Panc1 (cell line): ENCODE data around the gene BLCAP. TPM values are rescaled to one million over a fixed set of nuclear protein-coding genes. Genes with fewer than 3 reads are reported as not detected.

Experiments used
- ATAC-seq: fragments of 200-7000 bp; cut with Tn5 transposase; 2 replicates; pipeline ENCODE4 v1.9.1; 2020; ENCODE audit warnings: mild to moderate bottlenecking, moderate library complexity
- BruUV-seq: library from RNA; stranded (reverse); fragments of 400-500 nt; replicated peaks from 2 replicates; lab custom pipeline; 2021; lab: Mats Ljungman, UMichigan
- CTCF ChIA-PET: fragments of 300-600 bp; sonication (Branson Sonifier 250); formaldehyde crosslinking; loops from one replicate; lab custom pipeline; 2022; ENCODE audit warnings: antibody characterized with exemption; lab: Charles Lee
- POLR2A ChIA-PET: fragments of 300-600 bp; sonication (Branson Sonifier 250); formaldehyde crosslinking; loops from one replicate; lab custom pipeline; 2022; ENCODE audit warnings: antibody characterized with exemption; lab: Charles Lee
- DNase-seq: peaks from one replicate; pipeline ENCODE4 v3.0.0-alpha.2; 2010; ENCODE audit warnings: low read depth, low spot score
- H3K27ac ChIP-seq: 2 replicates; pipeline ENCODE4 v1.5.1; 2011; ENCODE audit warnings: mild to moderate bottlenecking, low read length, inconsistent platforms
- H3K27me3 ChIP-seq: fragments of 200-500 bp; sonication (Bioruptor generic); 2 replicates; pipeline ENCODE4 v1.6.0; 2014; ENCODE audit warnings: low read length, inconsistent platforms; ENCODE audit not compliant: control insufficient read depth, insufficient read depth
- H3K36me3 ChIP-seq: fragments of 200-500 bp; sonication (Bioruptor generic); 2 replicates; pipeline ENCODE4 v1.5.1; 2014; ENCODE audit warnings: inconsistent platforms, mild to moderate bottlenecking, low read length, moderate library complexity; ENCODE audit not compliant: control insufficient read depth, insufficient read depth
- H3K4me1 ChIP-seq: 2 replicates; pipeline ENCODE4 v1.5.1; 2011; ENCODE audit warnings: inconsistent platforms, mild to moderate bottlenecking, low read length, moderate library complexity; ENCODE audit not compliant: control insufficient read depth, insufficient read depth
- H3K4me3 ChIP-seq, 2 experiments: 2 replicates each; pipeline ENCODE4 v1.5.1; 2011 to 2012; ENCODE audit warnings: low read depth in 2 of 2, low read length in 2 of 2, mild to moderate bottlenecking in 2 of 2, inconsistent platforms in 1 of 2, moderate library complexity in 1 of 2
- H3K9me3 ChIP-seq: fragments of 200-500 bp; sonication (Bioruptor generic); 2 replicates; pipeline ENCODE4 v1.5.1; 2014; ENCODE audit warnings: low read depth, mild to moderate bottlenecking, inconsistent platforms, low read length, moderate library complexity; ENCODE audit not compliant: control insufficient read depth, insufficient read depth
- CTCF ChIP-seq: fragments of 450-650 bp; IDR thresholded peaks from 2 replicates; pipeline ENCODE4 v1.5.1; 2017; ENCODE audit warnings: mild to moderate bottlenecking
- POLR2AphosphoS5 ChIP-seq: IDR thresholded peaks from 2 replicates; pipeline ENCODE4 v1.6.1; 2012; ENCODE audit warnings: mild to moderate bottlenecking, low read depth, low read length, moderate library complexity
- REST ChIP-seq, 2 experiments: IDR thresholded peaks; 2 replicates each; pipeline ENCODE4 v1.6.1; 2011 to 2012; ENCODE audit warnings: low read depth in 2 of 2, control low read depth in 1 of 2, low read length in 1 of 2, mild to moderate bottlenecking in 1 of 2, moderate library complexity in 1 of 2; ENCODE audit not compliant: insufficient read depth in 1 of 2
- SIN3A ChIP-seq: IDR thresholded peaks from 2 replicates; pipeline ENCODE4 v1.6.1; 2012; ENCODE audit warnings: low read depth, mild to moderate bottlenecking, low read length, moderate library complexity, borderline replicate concordance; ENCODE audit not compliant: insufficient read depth
- TCF7L2 ChIP-seq: IDR thresholded peaks from 2 replicates; pipeline ENCODE4 v1.6.1; 2011; ENCODE audit warnings: mild to moderate bottlenecking, low read depth, low read length, inconsistent platforms
- in situ Hi-C: cut with HindIII; loops from 2 replicates; pipeline ENCODE4 v1.10.0; 2016; ENCODE audit warnings: low sequenced_read_pairs, low pct_unique_long_range_greater_than_20kb
- intact Hi-C: fragments of 100-400 bp; cut with micrococcal nuclease; formaldehyde crosslinking; loops from one replicate; pipeline ENCODE4 v1.10.0; 2022; ENCODE audit not compliant: unreplicated experiment
- total RNA-seq: library from RNA; stranded (reverse); gene quantifications from one replicate; pipeline ENCODE4 v1.2.1, GENCODE V29; 2021; ENCODE audit not compliant: unreplicated experiment

Gene BLCAP
- total RNA-seq, 1 experiment from 2014 or later = 50.1 TPM

- Histone ChIP-seq H3K27ac (no peak overlapping the region), H3K36me3 (no peaks in the 10 kb centered on the region), H3K9me3 (no peaks in the 10 kb centered on the region), H3K4me3 (no peak overlapping the region), H3K4me1 (peaks cover 10% of the 10 kb centered on the region), H3K27me3 (no peaks in the 10 kb centered on the region)
- TF ChIP-seq TCF7L2 = no peak
- no peak for TF ChIP-seq POLR2AphosphoS5
- no peak for TF ChIP-seq REST (IDR thresholded peaks at IDR 0.05; ENCODE audit: insufficient read depth in 1 of 2, low read depth in 2 of 2, low read length in 1 of 2)
- TF ChIP-seq CTCF = no peak
- no peak for TF ChIP-seq SIN3A
- intact Hi-C loops = no loop called here
- no peak for ATAC-seq
- ChIA-PET CTCF (no interaction called here), POLR2A (interaction anchor here (0.7 kb wide), 1 partner anchor 61 kb away, joined by 3 read pairs; no protein-coding TSS in a partner anchor)
- DNase-seq = no peak
- BruUV-seq = no TSS peak
- in situ Hi-C loops = no loop called here
Observed at GRCh38 chr20:37539424-37539823, 11.7 kb upstream of the BLCAP start.

- BruUV-seq = no TSS peak
- no peak overlapping the region for H3K4me3 ChIP-seq
- no peaks in the 10 kb centered on the region for H3K9me3 ChIP-seq
- no peak overlapping the region for H3K27ac ChIP-seq
- CTCF ChIA-PET = interaction anchor here (0.7 kb wide), 1 partner anchor 682 kb away, joined by 3 read pairs; no protein-coding TSS in a partner anchor
- in situ Hi-C loops (no loop called here), intact Hi-C loops (no loop called here)
- no peaks in the 10 kb centered on the region for H3K36me3 ChIP-seq
- DNase-seq = no peak
- no peak for ATAC-seq
- POLR2A ChIA-PET = no interaction called here
- TF ChIP-seq SIN3A = no peak
- TF ChIP-seq POLR2AphosphoS5 = no peak
- TF ChIP-seq TCF7L2 = no peak
- TF ChIP-seq REST (IDR thresholded peaks at IDR 0.05; ENCODE audit: insufficient read depth in 1 of 2, low read depth in 2 of 2, low read length in 1 of 2) = no peak
- no peak for TF ChIP-seq CTCF
- no peaks in the 10 kb centered on the region for H3K27me3 ChIP-seq
- peaks cover 10% of the 10 kb centered on the region for H3K4me1 ChIP-seq
Observed at GRCh38 chr20:37538003-37538402, 10.3 kb upstream of the BLCAP start.
